ENCODE measurements around the gene MYH14. TPM values are rescaled to one million over a fixed set of nuclear protein-coding genes. Genes with fewer than 3 reads are reported as not detected.

The MYH14 gene
- total and polyA plus RNA-seq, 2 of the 8 experiments (the other 6 are each of a cell fraction or from before 2014, with no cell fraction given), result 17.3 to 28.6 TPM

GRCh38 chr19:50324331-50324730 is 120.9 kb downstream of the MYH14 start (continued):
- TF ChIP-seq PHF8 (conservative IDR thresholded peaks at IDR 0.05; ENCODE audit: low read depth, low read length) (no peak), CREB1 (IDR thresholded peaks at IDR 0.05) (no peak), RAD21 (IDR thresholded peaks at IDR 0.05 in 1 of 2, conservative IDR thresholded peaks at IDR 0.05 in 1 of 2; ENCODE audit: low read depth in 2 of 2, low read length in 2 of 2) (no peak)
